ENCODE results near the gene SRA1.
"Not testable (repeated sequence)": the region's sequence is repeated elsewhere in the genome, so short reads cannot be mapped to it uniquely, and the experiment has no call there.

Gene SRA1

DNA sequence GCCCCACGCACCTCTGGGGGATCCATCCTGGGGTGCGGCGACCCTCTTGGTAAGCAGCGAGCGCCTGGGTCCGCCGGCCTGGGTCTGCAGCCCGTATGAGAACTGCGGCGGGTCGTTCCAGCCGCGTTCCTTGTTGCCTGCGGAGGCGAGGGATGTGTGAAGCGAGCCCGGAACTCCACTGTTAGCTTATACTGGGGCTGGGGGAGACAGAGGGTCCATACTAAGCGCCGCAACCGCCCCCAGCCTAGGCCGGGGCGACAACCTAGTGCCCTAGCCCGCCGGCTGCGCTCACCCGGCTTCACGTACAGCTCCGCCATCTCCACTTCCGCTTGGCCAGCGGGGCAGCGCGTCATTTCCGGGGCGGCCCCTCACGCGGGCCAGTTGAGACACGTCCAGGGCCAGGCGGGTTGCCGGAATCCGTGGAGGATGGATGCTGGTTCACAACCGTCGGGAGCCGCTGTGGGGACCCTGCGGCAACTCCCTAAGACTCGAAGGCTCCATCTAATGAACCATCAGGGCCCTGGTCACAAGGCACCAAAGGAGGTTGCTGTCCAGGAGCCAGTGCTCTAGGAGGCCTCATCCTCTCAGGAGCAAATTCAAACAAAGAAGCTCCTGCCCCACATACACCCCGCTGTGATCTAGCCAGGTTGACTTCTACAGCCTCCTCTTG, at the start of gene SRA1:
TSS of gene SRA1 (minus strand) at position 338 of the 670 bp plus-strand sequence. CDS start at position 317, 21 bp downstream.
- peak; percentile 67 to 70 for DNase-seq (ENCODE audit: low read depth in 2 of 2)

DNA sequence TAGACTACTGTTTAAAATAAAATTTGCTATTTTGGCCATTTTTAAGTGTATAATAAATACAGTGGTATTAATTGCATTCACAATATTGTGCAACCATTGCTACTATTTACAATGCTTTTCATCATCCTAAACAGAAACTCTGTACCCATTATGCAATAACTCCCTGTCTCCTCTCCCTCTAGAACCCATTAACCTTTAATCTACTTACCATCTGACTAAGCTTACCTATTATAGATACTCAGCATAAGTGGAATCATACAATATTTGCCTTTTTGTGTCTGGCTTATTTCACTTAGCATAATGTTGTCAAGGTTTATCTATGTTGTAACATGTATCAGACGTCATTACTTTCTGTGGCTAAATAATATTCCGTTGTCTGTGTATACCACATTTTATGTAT, 49.8 kb upstream of the SRA1 start:
- DNase-seq (ENCODE audit: low read depth in 2 of 2), result no peak

DNA sequence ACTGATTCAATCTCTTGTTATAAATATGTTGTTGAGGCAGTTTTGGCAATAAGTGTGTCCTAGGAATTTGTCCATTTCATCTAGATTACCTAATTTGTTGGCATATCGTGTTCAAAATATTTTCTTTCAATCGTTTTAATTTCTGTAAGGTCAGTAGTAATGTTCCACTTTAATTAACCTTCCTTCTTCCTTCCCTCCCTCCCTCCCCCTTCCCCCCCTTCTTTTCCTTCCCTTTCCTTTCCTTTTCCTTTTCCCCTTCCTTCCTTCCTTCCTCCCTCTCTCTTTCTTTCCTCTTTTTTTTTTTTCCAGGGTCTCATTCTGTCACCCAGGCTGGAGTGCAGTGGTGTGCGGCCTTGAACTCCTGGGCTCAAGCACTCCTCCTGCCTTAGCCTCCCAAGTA, 48.6 kb upstream of the SRA1 start:
- no peak for DNase-seq (ENCODE audit: low read depth in 2 of 2)

DNA sequence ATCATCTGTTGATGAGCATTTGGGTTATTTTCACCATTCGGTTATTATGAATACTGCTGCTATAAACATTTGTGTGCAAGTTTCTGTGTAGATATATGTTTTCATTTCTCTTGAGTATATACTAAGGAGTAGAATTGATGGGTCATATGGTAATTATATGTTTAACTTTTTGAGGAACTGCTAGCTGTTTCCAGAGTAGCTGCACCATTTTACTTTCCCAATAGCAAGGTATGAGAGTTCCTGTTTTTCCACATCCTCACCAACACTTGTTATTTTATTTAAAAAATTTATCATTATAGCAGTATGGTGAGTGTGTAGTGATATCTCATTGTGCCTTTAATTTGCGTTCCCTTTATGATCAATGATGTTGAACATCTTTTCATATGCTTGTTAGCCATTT, 46.5 kb upstream of the SRA1 start:
- DNase-seq (ENCODE audit: low read depth in 2 of 2), result no peak

DNA sequence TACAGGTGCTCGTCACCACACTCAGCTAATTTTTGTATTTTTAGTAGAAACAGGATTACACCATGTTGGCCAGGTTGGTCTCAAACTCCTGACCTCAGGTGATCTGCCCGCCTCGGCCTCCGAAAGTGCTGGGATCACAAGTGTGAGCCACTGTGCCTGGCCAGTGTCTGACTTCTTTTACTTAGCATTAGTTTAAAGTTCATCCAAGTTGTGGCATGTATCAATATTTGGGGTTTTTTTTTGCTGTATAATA, 46.1 kb upstream of the SRA1 start:
- not testable (repeated sequence) for DNase-seq (ENCODE audit: low read depth in 2 of 2)

DNA sequence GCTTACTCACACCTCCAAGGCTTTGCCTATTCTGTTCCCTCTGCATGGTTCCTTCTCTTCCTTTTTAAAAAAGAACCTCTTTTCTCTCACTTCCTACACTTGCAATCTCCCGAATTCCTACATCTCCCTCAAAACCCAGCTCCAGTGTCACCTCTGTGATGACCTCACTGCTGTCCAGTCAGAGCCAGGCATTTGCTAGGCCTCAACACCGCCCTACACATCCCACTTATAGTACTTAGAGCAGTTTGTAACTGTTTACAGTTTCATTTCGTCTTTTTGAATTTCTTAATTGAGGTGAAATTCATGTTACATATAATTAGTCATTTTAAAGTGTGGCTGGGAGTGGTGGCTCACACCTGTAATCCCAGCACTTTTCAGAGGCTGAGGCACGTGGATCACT, 44.9 kb upstream of the SRA1 start:
- DNase-seq (ENCODE audit: low read depth in 2 of 2), result no peak

DNA sequence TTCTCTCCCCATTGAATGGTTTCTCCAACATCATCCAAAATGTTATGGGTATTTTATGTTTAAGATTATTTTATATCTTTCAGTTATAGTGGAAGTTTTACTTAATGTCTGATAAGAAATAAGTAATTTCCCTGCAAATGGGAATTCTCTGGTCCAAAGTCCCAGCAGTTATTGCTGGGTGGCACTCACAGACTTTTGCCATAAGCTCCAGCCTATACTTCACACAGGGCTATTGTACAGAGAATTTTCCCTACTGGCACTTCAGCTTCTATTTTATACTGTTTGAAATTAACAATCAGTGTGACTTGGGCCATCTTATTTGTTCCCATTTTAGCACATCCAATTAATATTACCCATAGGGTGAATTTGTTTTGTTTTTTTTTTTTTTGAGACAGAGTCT, 42.8 kb upstream of the SRA1 start:
- no peak for DNase-seq (ENCODE audit: low read depth in 2 of 2)

DNA sequence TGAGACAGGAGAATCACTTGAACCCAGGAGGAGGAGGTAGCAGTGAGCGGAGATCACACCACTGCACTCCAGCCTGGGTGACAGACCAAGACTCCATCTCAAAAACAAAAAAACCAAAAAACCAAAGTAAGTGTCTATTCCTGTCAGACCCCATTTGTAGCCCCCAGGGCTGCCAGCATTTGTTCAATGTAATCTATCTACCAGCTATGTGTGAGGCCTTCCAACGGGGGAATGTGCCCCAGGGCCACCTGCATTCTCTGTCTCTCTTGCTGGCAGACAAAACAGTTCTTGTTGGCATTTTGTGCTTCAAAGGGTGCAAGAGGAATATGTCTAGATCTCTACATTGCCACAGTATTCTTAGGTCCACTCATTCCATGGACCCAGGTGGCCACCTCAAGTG, 41.6 kb upstream of the SRA1 start:
- no peak for DNase-seq (ENCODE audit: low read depth in 2 of 2)

DNA sequence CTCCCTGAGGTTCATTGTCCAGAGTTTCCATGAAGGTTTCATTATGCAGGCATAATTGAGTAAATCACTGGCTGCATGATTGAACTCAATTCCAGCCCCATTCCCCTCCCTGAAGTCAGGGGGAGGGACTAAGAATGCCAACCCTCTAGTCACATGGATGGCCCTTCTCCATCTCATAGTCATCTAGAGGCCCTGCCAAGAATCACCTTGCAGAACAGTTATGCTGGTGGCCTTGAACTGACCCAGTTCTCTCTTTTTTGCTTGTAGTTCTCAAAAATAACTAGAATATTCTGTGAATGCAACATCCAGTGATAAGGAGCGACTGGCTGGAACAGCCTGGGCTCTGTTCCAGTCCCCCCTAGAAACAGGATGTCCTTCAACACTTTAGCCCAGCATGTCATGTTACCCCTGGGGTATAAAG, 39.1 kb upstream of the SRA1 start:
- DNase-seq (ENCODE audit: low read depth in 2 of 2), result no peak

DNA sequence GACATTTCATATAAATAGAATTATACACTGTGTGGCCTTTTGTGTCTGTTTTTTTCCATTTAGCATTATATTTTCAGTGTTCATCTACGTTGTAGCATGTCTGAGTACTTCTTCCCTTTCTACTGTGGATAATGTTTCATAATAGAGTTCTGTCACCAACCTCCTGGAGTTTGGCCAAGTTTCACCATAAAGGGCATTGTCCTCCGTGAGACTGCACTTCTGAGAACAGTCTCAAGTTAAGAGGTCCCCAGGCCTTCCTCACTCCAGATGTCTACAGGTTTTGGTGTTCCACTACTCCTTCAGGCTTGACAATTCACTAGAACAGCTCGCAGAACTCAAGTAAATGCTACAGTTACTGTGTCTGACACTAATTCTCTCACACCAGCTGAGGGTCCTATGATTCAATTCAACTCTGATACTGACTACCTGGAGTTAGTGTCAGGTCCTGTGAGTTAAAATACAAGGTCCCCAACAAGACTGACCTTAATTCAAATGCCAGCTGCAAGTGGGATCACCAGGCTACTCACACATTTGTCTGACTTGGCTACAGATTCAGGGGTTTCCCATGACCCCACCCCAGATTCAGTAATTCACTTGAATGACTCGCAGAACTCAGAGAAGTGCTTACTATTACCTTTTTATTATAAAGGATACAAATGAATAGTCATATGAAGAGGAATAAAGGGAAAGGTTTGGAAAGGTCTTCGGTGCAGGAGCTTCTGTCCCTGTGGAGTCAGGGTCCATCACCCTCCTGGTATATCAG, 38.4 kb upstream of the SRA1 start:
- no peak for DNase-seq (ENCODE audit: low read depth in 2 of 2)

DNA sequence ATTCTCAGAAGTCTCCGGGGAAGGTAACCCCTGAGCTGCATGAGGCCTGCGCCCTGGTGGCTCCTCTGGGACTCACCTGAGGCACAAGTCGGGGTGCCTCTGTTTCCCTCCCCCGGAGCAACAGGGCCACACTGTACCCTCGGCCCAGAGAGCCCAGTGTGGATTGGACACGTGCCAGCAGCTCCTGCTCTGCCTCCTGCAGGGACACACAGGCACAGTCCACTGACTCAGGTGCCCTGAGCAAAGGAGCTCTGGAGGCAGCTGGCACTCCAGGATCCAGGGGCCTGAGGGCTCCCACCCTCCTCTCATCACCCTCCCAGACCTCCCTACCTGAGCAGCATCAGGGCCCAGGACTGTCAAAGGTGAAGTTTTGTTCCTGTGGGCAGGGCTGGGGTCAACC, 36.9 kb upstream of the SRA1 start:
- DNase-seq (ENCODE audit: low read depth in 2 of 2), result no peak

DNA sequence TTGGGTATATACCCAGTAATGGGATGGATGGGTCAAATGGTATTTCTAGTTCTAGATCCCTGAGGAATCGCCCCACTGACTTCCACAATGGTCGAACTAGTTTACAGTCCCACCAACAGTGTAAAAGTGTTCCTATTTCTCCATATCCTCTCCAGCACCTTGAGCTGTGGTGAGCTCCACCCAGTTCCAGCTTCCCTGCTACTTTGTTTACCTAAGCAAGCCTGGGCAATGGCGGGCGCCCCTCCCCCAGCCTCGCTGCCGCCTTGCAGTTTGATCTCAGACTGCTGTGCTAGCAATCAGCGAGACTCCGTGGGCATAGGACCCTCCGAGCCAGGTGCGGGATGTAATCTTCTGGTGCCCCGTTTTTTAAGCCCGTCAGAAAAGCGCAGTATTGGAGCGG, 35.8 kb upstream of the SRA1 start:
- not testable (repeated sequence) for DNase-seq (ENCODE audit: low read depth in 2 of 2)

DNA sequence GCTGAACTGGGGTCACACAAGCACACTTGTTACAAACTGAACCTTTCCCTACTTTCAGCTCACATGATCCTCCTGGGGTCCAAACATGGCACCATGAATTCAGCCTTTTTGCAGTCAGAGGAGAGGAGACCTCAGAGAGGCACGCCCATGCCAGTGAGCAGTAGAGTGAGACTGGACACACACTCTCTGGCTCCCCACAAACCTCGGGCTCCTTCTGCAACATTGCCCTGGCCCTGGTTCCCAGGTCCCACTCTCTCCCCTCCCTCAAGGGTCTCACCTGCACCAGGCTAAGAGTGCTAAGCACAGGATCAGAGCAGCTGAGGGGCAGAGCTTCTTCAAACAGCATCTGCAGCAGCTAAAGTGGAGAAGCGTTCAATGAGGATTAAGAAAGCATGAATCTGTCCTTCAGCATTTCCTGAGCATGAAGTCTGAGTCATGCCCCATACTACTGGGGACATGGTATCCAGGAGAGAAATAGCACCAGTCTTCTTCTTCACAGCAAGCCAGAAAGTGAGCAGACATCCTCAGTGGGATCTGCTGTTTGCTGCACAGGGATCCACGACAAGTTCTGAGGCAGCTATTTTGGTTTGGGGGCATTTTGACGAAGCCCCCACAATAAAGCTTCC, 34.6 kb upstream of the SRA1 start:
- DNase-seq (ENCODE audit: low read depth in 2 of 2), result no peak

DNA sequence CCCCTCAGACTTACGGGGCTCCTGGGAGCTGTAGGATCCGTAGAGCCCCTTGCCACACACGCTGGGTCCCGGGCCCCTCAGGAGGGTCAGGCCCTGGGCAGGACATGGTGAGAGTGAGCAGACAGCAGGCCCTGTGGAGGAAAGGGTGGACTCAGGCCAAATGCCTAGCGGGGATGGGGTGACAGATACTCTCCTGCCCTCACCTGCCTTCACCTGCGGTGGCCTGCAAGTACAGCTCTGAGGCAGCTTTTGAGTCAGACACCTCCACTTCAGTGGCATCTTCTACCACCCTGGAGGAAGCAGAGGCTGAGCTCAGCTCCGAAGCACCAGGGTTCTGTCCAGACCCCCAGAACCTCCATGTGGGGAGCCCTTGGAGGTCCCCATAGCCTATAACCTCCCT, 33.6 kb upstream of the SRA1 start:
- no peak for DNase-seq (ENCODE audit: low read depth in 2 of 2)

DNA sequence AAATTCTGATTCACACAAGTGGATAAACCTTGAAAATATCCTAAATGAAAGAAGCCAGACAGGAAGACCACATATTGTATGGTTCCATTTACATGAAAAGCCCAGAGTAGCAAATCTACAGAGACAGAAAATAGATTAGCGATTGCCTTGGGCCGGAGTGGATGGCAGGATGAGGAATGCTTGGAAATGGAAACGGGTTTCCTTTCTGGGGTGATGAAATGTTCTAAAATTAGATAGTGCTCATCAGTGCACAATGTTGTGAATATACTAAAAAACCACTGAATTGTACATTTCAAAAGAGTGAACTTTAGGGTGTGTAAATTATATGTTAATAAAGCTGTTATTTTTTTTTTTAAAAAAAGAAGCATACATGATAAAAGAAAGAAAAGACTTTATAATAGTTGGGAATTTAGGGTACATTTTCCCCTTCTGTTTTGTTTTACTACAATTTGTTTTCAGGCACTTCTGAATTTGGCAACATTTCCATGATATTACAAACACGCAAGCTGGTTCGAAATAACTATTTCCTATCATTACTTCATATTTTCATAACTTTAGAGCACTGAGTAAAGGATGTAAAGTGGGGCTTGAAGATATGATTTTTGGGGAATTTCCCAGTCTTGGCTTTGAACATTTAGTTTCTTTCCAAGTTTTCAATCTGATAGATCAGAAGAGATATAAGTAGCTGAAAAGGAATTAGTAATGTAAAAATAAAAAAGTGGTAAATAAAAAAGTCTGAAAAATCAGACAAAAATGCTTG, 31.2 kb upstream of the SRA1 start:
- DNase-seq (ENCODE audit: low read depth in 2 of 2), result no peak

DNA sequence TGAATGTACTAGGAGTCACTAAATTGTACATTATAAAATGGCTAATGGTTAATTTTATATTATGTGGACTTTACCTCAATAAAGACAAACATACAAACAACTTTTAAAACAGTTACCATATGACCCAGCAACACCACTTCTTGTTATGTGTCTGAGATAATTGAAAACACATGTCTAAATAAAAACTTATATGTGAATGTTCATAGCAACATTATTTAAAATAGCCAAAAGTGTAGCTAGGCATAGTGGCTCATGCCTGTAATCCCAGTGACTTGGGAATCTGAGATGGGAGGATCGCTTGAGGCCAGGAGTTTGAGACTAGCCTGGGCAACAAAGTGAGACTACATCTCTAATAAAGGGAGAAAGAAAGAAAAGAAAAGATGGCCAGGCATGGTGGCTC, 30.2 kb upstream of the SRA1 start:
- DNase-seq (ENCODE audit: low read depth in 2 of 2), result no peak

DNA sequence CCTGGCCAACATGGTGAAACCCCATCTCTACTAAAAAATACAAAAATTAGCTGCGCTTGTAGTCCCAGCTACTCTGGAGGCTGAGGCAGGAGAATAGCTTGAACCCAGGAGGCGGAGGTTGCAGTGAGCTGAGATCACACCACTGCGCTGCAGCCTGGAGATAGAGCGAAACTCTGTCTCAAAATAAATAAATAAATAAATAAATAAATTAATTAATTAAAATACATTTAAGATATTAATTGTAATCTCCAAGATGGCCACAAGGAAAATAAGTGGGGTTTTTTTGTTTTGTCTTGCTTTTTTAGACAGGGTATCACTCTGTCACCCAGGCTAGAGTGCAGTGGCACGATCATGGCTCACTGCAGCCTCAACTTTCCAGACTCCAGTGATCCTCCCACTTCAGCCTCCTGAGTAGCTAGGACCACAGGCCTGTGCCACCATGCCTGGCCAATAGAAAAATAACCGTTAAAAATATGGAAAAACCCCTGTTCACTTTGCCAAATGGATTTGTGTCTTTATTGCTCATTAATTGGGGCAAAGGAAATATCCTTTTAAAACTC, 22.0 kb upstream of the SRA1 start:
- not testable (repeated sequence) for DNase-seq (ENCODE audit: low read depth in 2 of 2)

DNA sequence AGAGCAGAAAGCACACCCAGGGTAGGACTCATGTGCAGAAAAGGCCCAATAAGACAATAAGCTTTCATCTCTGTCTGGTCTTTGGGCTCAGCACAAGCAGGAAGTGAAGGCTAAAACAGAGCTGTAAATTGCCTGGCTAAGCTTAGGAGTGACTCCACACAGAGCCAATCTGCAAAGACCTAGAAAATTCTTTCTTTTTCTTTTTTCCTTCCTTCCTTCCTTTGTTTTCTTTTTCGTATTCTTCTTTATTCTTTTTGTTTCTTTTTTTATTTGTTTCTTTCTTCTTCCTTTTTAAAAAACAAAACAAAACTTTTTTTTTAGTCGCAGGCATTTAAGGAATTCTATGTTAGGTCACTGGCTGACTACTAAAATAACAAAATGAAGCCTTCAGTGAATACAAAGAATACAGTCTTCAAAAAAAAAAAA, 19.5 kb upstream of the SRA1 start:
- no peak for DNase-seq (ENCODE audit: low read depth in 2 of 2)

DNA sequence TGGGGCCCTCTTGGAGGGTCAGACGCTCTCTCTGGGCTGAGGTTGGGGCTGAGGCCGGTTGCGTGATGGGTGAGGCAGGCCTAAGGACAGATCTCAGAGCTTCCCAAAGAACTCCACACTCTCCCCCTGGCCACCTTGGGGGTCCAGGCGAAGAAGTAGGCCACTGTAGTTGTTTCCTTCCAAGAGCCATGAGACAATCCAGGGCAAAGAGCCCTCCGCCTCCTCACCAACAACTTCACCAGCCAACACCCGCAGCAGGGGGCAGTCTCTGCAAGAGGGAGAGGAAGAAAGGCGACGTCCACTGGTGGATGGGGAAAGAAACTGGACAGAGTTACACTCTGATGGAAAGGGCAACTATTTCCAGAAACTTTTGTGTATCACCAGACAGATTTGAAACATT, 18.0 kb upstream of the SRA1 start:
- no peak for DNase-seq (ENCODE audit: low read depth in 2 of 2)

DNA sequence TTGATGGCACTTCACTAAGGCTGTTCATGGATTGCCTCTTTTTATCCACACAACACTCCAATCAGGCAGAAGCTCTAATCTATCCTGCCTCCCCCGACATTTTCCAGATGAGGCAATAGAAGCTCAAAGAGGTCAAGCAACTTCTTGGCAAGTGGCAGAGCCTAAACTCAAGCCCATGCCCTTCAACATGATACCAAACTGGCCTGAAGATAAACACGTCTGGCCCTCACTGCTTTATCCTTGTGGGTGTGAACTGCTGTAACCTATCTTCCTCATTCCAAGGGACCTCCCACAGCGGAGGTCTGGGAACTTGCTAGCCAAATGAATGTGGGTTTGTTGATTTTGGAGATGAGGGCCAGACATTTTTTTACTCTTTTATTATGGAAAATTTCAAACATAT, 16.9 kb upstream of the SRA1 start:
- DNase-seq (ENCODE audit: low read depth in 2 of 2), result no peak

DNA sequence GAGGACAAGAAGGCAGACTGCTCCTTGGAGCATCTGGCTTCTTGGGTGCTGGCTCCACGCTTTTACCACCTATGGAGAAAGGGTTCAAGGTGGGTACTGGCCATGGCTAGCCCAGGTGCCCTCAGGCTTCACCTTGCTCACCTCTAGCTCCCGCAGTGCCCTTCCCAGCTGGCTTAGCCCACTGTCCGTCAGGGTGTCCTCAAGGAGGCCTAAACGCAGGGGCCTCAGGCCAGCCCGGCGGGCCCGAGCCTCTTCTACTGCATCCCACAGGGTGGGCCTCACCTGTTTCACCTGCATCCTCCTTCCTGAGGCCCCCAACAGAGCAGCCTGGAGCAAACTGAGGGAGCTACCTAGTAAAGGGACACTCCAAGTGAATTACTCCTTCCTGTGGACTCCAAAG, 16.4 kb upstream of the SRA1 start:
- DNase-seq (ENCODE audit: low read depth in 2 of 2), result no peak

DNA sequence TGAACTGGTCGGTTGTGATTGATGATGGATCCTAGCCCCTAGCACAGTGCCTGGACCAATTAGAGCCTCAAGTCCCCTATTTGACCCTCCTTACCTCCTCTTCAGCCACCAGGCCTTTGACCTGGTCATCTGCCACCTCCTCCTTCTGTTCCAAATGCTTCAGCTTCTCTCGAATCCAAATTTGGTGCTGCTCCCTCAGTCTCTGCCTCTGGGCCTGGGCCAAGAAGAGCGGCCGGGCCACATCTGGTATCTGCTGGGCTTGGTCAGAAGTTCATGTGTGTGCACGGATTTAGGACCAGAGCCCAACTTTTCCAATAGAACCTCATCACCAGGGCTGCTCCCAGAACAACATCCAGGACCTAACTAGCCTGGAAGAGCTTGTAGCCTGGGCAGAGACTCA, 13.8 kb upstream of the SRA1 start:
- no peak for DNase-seq (ENCODE audit: low read depth in 2 of 2)
